GM19238 (cell line): Measurements from ENCODE around the gene CPN2.

Source experiments
- DNase-seq: peaks from one replicate; pipeline ENCODE4 v3.0.0; 2011; ENCODE audit warnings: low spot score; ENCODE audit not compliant: insufficient read length

The CPN2 gene

DNA sequence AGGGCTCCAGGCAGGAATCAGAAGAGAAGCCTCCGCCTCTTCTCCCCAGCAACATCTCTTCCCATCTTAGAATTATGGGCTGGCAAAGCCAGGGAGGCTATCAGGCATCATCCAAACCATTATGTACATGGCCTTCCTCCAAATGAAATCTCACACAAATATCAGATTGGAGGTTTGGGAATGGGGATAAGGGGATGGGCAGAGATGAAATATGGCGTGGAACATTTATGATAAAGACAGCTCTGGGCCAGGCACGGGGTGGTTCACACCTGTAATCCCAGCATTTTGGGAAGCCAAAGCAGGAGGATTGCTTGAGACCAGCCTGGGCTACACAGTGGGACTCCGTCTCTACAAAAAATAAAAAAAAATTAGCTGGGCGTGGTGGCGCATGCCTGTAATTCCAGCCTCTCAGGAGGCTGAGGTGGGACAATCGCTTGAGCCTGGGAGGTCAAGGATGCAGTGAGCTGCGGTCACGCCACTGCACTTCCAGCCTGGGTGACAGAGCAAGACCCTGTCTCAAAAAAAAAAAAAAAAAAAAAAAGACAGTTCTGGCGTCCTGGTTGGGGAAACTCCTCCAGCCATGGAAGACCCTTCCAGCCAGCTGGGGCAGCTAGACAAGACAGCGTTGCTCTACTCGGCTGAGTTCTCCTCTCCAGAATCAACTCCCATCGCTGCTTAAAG lies 36.6 kb downstream of the CPN2 start:
- DNase-seq, result no peak

DNA sequence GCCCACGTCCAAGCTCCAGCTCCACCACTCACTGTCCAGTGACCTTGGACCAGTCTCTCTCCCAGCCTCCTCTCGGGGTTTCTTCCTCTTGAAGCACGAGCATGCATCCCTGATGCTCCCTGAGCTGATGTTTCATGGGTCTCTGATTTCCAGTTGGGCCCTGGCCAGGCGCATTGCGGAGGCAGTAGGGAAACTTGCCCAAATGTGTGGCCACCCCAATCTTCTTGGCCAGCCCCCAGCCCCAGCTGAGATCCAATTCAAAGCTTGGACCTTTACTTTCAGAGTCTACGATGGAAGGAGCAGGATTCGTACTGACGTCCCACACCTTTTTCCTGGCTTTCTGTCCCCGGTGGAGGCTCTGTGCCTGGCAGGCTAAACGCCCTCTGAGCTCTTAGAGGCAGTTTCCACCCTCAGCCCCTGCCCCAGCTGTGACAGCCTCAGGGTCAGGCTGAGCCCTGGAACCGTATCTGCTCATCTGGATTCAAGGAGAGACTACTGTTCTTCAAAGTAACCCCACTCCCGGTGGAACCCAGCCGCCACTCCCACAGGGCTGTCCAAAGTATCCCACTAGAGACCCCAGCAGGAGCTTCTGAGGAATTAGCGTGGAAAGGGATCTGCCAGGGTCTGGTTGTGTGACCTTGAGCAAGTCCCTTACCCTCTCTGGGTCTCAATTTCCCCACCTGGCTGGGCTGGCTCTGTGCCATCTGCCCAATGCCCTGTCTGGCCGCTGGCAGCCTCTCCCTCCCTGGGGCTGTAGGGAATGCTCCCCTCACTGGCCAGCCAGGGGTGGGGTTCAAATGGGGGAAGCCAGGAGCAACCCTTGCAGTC lies 37.4 kb downstream of the CPN2 start:
- DNase-seq, result no peak

DNA sequence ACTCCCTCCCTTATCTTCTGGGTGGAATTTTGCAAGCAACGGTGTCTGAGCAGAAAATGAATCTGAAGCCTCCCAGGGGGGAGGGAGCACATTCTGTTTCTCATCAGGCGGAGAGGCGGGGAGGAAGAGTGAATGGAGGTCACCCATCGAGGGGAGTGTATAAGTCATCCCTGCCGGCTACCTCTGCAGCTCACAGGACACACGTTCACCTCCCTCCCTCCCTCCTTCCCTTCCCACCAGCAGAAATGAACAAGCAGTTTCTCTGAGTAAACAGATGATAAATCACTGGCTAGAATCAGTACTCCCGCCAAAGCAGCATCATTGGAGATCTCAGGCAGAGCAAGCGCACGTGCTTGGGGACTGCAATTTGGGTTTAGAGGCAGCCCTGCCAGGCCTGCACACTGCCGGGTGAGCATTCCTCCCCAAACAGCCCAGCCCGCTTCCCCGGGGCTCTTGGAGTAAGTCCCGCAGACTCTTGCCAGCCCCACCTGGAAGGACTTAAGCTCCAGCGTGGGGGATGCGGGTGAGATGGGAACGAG lies 38.3 kb downstream of the CPN2 start:
- no peak for DNase-seq

GRCh38 chr3:194312186-194312742 lies 38.9 kb downstream of the CPN2 start:
- no peak for DNase-seq

DNA sequence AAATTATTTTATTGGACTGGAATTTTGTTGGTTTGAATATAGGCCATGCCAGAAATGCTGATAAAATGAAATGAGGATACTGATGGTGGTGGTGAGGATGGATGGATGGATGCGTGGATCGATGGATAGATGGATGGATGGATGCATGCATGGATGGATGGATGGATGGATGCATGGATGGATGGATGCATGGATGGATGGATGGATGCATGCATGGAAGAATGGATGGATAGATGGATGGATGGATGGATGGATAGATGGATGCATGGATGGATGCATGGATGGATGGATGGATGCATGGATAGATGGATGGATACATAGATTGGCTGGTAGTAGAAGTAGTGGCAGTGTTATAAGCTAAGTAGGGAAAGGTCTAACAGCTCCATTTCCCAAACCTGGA lies 40.1 kb downstream of the CPN2 start:
- DNase-seq, result no peak

GRCh38 chr3:194310060-194310835 lies 40.9 kb downstream of the CPN2 start:
- DNase-seq, result no peak

DNA sequence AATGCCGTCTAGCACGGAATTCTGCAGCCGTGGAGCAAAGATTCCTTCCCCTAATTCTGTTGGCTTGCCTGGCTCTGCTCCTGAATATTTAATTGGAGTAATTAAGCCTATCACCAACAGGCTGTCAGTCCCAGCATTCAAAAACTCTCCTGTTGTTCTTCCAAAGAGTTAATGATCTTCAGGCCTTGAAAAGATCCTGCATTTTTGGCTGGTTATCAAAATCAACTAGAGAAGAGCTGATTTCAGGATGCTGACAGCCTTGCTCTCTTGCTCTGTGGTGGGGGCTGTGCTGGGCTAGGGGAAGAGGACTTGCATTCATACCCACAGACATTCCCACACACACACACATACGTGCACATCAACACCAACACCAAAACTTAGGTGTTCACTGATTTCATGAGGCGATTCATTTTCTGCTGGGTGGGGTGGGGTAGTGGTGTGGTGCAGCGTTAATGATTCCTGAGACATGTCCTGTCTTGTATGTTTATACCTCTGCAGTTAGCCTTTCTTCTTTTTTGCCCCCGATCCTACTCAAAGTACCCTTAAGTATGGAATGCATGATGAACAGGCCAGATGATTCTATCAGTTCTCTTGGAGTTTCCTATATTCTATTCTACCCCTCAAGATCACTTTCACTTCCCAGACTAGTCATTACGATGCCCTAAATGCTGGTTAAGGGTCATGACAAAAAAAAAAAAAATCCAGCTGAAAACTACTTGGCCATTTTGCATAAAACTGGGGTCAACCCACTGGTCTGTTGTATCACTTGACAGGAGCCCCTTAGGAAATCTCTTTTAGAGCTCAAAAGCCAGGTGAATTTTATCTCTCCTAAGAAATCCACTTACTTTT lies 42.3 kb downstream of the CPN2 start:
- no peak for DNase-seq

- no peak for DNase-seq
Measured at GRCh38 chr3:194307849-194308248, 43.3 kb downstream of the CPN2 start.

DNA sequence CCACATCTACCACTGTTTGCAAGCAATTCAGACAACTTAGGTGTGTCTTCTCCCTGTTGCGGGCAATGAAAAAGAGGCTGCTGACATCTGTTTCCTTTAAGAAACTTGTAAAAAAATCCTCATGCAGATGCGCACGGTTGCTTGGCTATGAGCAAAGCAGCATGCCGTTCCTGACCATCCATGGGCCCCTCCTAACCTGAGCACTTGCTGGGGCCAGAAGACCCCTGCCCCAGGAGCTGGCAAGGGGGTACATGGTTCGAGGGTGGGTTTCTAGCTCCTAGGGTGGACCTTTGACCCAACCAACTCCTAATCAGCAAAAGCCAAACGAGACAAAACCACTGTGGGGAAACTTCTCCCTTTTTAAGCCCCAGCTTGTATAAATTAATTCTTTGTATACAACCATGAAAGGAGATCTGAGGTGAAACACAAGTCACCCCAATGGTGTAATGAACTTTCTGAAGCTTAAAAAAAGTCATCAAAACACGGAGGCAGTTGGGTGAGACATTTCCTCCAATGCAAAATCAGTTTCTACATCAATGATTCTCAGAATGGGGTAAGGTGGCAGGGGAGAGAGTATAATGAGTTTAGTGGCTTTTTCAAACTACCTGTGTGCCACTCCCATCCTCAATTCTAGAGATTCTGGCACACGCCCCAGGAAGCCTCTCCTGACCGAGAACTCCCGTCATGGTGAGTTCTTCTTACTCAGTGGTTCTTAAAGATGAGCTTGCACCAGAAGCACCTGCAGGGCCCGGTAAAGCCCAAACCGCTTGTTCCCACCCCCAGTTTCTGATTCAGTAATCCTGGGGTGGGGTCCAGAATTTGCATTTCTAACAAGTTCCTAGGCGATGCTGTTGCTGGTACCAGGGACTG lies 44.1 kb downstream of the CPN2 start:
- no peak for DNase-seq

DNA sequence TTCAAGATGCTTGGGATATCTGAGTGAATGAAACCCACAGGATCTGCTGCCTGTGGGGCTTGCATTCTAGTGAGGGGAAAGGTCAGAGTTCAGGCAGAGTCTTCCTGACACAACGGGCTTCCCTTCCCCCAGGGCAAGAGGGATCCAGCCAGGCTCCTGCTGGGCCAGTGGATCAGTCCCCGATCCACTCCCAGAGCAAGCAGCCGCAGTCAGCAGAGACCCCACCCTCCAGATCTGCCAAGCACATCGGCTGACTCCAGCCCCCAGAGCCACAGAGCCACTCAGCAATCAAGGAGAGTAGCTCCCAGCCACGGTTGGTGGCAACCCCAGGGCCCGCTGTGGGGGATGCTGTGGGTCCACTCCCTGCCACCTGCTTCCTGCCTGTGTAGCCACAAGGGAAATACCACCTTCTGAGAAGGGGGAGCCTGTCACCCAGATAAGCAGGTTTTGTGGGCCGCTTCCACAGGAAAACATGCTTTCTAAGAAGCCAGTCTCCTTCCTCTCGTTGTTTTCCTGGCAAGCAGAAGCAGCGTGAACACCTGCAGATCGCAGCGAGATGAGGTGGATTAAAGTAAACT lies 44.9 kb downstream of the CPN2 start:
- peak; percentile 55 for DNase-seq

DNA sequence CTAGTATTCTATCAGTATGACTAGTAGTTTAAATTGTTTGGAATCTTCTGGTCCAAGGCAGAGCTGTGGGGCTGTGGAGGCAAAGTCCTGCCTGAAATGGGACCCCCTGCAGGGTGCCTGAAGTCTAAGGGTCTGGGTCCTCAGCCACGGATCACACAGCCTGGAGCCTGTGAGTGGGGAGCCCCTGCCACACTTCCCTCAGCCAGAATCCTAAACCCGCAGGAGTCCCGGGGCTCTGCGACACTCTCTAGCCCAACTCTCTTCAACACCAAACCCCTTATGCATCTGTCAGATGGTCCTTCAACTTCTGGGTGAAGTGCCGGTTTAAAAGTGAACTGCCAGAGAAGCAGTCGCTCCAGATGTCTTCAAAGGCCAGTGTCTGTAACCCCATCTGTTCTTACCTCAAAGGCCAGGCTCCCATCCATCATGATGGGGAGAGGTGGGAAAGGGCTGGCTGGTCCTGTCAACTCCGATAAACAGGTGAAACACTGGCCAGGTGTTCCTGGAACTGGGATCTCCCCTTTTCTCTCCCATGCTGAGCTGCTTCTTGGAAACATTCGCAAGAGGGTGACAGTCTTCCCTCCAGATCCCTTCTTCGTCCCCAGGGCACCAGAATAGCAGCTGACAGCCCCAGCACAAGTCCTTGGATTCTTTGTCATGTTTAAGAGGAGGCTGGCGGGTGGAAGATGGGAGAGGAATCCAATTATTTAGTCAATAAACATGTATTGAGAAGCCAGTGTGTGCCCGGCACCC lies 45.6 kb downstream of the CPN2 start:
- no peak for DNase-seq

- DNase-seq, result no peak
Measured at GRCh38 chr3:194304186-194304917, 46.8 kb downstream of the CPN2 start.

- DNase-seq, result no peak
Measured at GRCh38 chr3:194303749-194304148, 47.4 kb downstream of the CPN2 start.

GRCh38 chr3:194301730-194302129 lies 49.4 kb downstream of the CPN2 start:
- no peak for DNase-seq

DNA sequence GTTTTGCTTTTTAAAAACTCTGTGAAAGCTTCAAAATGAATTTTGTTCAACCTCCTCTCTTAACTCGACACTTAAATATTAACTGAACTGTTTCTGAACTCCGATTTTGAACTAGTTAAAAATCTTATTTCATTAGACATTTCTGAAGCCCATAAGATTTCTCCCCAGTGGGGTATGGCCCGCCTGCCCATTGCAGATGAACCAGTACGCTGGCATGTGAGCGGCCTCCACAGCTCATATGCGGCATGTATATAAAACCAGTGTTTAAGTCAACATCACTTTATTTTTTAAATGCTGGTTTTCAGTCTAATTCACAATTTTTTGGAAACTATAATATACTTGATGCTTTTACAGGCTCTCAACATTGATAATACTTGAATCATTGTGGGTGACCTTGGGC lies 50.2 kb downstream of the CPN2 start:
- DNase-seq, result no peak

DNA sequence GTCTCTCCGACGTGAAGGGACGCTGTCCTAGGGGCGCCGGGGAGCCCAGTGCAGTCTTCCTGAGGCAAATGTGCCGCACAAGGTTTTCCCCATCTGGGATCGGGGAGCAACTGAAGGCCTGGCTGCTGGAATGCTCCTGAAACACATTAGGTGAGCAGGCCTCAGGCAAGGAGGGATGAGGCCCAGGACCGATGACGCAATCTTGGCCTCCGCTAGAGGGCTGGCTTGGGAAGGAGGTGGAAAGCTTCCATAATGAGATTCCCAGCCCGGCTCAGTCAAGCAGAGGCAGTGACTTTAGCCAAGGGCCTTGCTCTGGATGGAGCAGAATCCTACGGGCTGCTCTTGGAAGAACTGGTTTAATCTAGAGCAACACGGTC lies 50.8 kb downstream of the CPN2 start:
- DNase-seq, result no peak

DNA sequence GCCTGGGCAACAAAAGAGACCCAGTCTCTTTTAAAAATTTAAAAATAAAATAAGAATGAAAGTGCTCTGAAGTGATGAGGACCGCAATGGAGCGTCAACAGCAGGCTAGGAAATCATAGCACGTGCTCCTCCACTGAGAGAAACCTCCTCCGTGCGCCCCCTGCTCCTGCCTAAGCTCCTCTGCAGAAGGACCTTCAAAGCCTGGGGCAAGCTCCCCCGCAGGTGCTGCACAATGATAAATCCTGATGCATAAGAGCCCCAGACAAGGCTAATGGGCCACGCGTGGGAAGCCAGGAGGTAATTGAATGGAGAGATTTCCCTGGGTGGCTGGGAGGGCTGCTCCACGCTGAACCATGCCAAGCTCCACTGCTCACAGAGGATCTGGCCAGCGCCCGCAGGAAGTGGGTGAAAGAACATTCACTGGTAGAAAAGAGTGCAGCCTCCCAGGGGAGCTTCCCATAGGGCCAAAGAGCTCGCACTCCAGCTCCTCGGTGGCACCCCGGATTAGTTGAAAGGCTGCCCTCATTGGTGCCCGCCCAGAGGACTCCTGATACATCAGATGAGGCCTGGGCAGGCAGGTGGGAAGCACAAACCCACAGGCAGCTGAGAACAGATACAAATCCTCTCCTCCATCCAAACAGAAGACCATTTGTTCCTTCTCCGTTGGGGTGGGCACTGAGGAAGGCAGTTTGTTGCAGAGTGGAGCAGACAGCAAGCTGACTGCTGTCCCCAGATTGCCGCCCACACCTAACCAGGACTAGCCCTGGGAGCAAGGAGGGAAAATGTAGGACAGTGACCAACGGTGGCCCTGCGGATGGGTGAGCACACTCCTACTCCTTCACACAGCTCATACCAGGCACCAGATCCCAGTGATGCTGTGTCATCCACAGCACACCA lies 52.5 kb downstream of the CPN2 start:
- DNase-seq, result no peak
